Iris pigment epithelial cell (primary cell): Measurements from ENCODE around the gene GABRB1.

Experiments used
- DNase-seq: peaks from one replicate; pipeline ENCODE4 v3.0.0-alpha.2; 2011; ENCODE audit warnings: low read depth

GABRB1 gene

GRCh38 chr4:47471064-47471463, 439.7 kb downstream of the GABRB1 start:
- DNase-seq = no peak

DNA sequence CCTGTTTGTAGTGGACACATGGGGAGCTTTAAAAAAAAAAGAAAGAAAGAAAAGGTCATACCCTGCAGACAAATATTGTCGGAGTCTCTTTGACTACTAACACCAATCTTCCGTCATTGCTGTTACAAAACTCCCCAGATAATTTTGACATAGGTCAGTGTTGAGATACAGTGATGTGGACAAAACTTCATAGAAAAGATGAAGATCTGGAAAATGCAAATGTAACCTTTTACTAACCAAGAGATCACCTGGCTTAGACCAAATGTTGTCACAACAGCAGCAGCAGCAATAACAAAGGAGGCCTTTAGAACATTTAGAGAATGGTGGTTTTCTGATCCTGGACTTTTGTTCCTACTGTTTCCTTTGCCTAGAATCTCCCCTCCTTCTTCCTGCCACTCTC, 440.2 kb downstream of the GABRB1 start:
- no peak for DNase-seq

DNA sequence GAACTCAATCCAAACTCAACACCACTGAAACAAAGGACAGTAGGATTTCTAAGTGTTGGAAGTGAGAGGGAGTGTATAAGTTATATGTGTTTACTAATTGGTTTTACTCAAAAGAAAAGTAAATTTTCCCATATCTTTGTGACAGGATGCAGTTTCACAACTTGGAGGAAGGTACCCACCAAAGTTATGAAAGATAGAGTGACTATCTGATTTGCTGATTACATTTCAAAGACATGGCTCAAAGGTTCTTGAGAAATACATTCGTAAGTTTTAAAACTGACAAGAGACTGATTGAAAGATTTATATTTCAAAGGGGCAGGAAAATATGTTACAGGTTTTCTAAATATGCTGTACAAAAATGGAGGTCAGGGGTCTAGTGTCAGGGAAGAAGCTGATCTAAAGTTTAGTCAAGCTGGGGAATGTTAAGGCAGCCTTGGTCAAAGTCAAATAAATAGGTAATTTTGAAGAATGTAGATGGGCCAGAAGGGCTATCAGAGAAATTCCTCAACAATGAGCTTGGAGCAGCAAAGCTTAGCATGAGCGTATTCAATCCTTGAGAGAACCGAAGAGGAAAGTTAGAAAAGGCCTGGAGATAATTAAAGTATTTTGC, 441.9 kb downstream of the GABRB1 start:
- peak; percentile 38 for DNase-seq

GRCh38 chr4:47474799-47475198, 443.4 kb downstream of the GABRB1 start:
- DNase-seq = no peak

DNA sequence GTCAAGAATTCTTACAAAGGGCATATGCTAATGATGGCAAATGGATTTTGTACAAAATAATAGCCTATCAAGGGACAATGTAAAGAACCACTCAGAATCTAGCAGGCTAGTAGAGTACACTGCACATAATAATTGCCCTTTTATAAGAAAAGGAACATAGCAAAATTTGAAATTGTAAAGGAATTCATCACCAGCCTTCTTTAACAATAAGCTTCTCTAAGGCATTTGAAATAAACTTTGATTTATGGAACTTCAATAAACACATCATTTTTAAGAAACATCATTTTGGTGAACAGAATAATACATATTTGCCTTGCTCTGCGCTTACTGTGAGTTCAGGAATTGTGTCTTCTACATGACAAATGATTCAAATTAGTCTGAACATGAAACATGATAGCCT, 444.0 kb downstream of the GABRB1 start:
- DNase-seq = no peak
